Thymus (tissue), 11 donors: ENCODE results near the gene CD82. TPM values are rescaled to one million over a fixed set of nuclear protein-coding genes. Genes with fewer than 3 reads are reported as not detected.
"Not testable (repeated sequence)": the region's sequence is repeated elsewhere in the genome, so short reads cannot be mapped to it uniquely, and the experiment has no call there.

Experiments used
- DNase-seq, 9 donors: peaks; one replicate each; pipeline ENCODE4 v3.0.0-alpha.2; 2013; ENCODE audit warnings: low spot score in 9 of 9, low read depth in 6 of 9, missing footprints in 1 of 9
- H3K27ac ChIP-seq, 2 donors: one replicate each; pipeline ENCODE4 v1.5.1; 2013; ENCODE audit warnings: control low read depth in 1 of 2, low read depth in 1 of 2, low read length in 1 of 2, mild to moderate bottlenecking in 1 of 2, moderate library complexity in 1 of 2
- H3K27me3 ChIP-seq, 2 donors: one replicate each; pipeline ENCODE4 v1.5.1; 2013; ENCODE audit warnings: low read length in 1 of 2; ENCODE audit not compliant: control insufficient read depth in 2 of 2, insufficient read depth in 1 of 2
- H3K36me3 ChIP-seq, 2 donors: one replicate each; pipeline ENCODE4 v1.5.1; 2013; ENCODE audit warnings: low read length in 1 of 2, mild to moderate bottlenecking in 1 of 2, moderate library complexity in 1 of 2; ENCODE audit not compliant: control insufficient read depth in 2 of 2, insufficient read depth in 2 of 2
- H3K4me1 ChIP-seq, 2 donors: one replicate each; pipeline ENCODE4 v1.5.1; 2013; ENCODE audit warnings: low read length in 2 of 2; ENCODE audit not compliant: control insufficient read depth in 2 of 2, insufficient read depth in 2 of 2
- H3K4me3 ChIP-seq, 2 donors: one replicate each; pipeline ENCODE4 v1.5.1; 2013; ENCODE audit warnings: low read length in 2 of 2, control low read depth in 1 of 2, mild to moderate bottlenecking in 1 of 2
- H3K9me3 ChIP-seq, 2 donors: one replicate each; pipeline ENCODE4 v1.5.1; 2013; ENCODE audit warnings: low read length in 1 of 2, mild to moderate bottlenecking in 1 of 2; ENCODE audit not compliant: control insufficient read depth in 2 of 2, insufficient read depth in 1 of 2
- WGBS: extraction: QIAGEN DNeasy Blood & Tissue Kit; methylation state at CpG from one replicate; pipeline ENCODE4 v1.1.7; 2013; 5-methylcytosine and 5-hydroxymethylcytosine counted together
- polyA plus RNA-seq: library from polyadenylated mRNA; stranded (reverse); fragments of 200-250 nt; gene quantifications from one replicate; pipeline ENCODE4 v1.2.3, GENCODE V29; 2013
- total RNA-seq: library from RNA; stranded (reverse); fragments of 120-200 nt; gene quantifications from one replicate; pipeline ENCODE4 v1.2.4, GENCODE V29; 2013
- donor health status: healthy.

CD82 gene
- total and polyA plus RNA-seq, 2 donors, result 34.8 to 34.9 TPM

DNA sequence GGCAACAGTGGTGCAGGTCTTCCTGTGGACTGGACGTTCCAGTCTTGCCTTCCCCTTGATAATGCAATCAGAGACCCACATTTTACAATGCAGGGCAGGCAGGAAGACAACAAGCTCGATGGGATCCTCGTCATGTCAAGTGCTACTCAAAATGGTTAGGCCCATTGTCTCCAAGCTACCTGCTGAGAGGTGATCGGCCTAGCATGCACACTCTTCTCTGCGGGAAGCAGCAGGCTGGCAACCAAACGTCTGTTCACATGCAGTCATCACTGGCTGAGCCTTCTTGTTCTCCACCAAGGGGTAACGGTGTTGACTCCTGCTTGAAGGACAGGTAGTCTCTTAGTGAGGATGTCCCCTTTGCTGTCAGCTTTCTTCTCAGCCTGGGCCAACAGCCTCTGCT lies 25.5 kb upstream of the CD82 start:
- Histone ChIP-seq H3K4me3 (no peak overlapping the region), H3K27ac (no peak overlapping the region), H3K27me3 (peaks cover 0 to 4% of the 10 kb centered on the region in 2 donors), H3K36me3 (no peaks in the 10 kb centered on the region), H3K4me1 (peaks cover 0 to 3% of the 10 kb centered on the region in 2 donors), H3K9me3 (no peaks in the 10 kb centered on the region)
- no peak for DNase-seq
- WGBS, result 90% methylated on average over 7 of the region's 7 CpGs

- Histone ChIP-seq H3K9me3 (no peaks in the 10 kb centered on the region), H3K27me3 (peaks cover 0 to 2% of the 10 kb centered on the region in 2 donors), H3K36me3 (no peaks in the 10 kb centered on the region), H3K27ac (no peak overlapping the region), H3K4me3 (no peak overlapping the region), H3K4me1 (peaks cover 0 to 3% of the 10 kb centered on the region in 2 donors)
- 42% methylated on average over 2 of the region's 2 CpGs for WGBS
- DNase-seq, result no peak
Measured at GRCh38 chr11:44540667-44541066, 24.8 kb upstream of the CD82 start.

GRCh38 chr11:44542372-44542771 lies 23.1 kb upstream of the CD82 start:
- WGBS, result 97% methylated on average over 3 of the region's 3 CpGs
- Histone ChIP-seq H3K27ac (no peak overlapping the region), H3K4me1 (peaks cover 0 to 3% of the 10 kb centered on the region in 2 donors), H3K27me3 (peaks cover 0 to 2% of the 10 kb centered on the region in 2 donors), H3K4me3 (no peak overlapping the region), H3K36me3 (no peaks in the 10 kb centered on the region), H3K9me3 (no peaks in the 10 kb centered on the region)
- DNase-seq, result no peak

DNA sequence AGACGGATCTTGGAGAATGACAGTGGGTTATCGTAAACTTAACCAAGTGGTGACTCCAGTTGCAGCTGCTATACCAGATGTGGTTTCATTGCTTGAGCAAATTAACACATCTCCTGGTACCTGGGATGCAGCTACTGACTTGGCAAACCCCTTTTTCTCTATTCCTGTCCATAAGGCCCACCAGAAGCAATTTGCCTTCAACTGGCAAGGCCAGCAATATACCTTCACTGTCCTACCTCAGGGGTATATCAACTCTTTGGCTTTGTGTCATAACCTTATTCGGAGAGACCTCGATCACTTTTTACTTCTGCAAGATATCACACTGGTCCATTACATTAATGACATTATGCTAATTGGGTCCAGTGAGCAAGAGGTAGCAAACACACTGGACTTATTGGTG lies 18.5 kb upstream of the CD82 start:
- WGBS, result 97% methylated on average over 4 of the region's 4 CpGs

DNA sequence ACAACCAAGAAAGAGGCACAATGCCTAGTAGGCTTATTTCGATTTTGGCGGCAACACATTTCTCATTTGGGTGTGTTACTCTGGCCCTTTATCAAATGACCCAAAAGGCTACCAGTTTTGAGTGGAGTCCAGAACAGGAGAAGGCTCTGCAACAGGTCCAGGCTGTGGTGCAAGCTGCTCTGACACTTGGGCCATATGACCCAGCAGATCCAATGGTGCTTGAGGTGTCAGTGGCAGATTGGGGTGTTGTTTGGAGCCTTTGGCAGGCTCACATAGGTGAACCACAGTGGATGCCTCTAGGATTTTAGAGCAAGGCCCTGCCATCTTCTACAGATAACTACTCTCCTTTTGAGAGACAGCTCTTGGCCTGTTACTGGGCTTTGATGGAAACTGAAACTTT lies 17.9 kb upstream of the CD82 start:
- not testable (repeated sequence) for DNase-seq, H3K4me3 ChIP-seq, H3K27me3 ChIP-seq, H3K27ac ChIP-seq, H3K4me1 ChIP-seq, H3K9me3 ChIP-seq, H3K36me3 ChIP-seq
- 97% methylated on average over 2 of the region's 2 CpGs for WGBS

More for the DNA sequence above, 18.5 kb upstream of the CD82 start:
- H3K36me3 ChIP-seq, H3K27me3 ChIP-seq, H3K4me1 ChIP-seq, H3K27ac ChIP-seq, DNase-seq, H3K9me3 ChIP-seq, H3K4me3 ChIP-seq: not testable (repeated sequence)

- no peaks in the 10 kb centered on the region for H3K4me1 ChIP-seq
- no peaks in the 10 kb centered on the region for H3K36me3 ChIP-seq
- no peak for DNase-seq
- H3K27ac ChIP-seq, result no peak overlapping the region
- H3K9me3 ChIP-seq, result no peaks in the 10 kb centered on the region
- no peaks in the 10 kb centered on the region for H3K27me3 ChIP-seq
- WGBS, result 97% methylated on average over 4 of the region's 4 CpGs
- H3K4me3 ChIP-seq, result no peak overlapping the region
Measured at GRCh38 chr11:44548032-44548695, 17.3 kb upstream of the CD82 start.

DNA sequence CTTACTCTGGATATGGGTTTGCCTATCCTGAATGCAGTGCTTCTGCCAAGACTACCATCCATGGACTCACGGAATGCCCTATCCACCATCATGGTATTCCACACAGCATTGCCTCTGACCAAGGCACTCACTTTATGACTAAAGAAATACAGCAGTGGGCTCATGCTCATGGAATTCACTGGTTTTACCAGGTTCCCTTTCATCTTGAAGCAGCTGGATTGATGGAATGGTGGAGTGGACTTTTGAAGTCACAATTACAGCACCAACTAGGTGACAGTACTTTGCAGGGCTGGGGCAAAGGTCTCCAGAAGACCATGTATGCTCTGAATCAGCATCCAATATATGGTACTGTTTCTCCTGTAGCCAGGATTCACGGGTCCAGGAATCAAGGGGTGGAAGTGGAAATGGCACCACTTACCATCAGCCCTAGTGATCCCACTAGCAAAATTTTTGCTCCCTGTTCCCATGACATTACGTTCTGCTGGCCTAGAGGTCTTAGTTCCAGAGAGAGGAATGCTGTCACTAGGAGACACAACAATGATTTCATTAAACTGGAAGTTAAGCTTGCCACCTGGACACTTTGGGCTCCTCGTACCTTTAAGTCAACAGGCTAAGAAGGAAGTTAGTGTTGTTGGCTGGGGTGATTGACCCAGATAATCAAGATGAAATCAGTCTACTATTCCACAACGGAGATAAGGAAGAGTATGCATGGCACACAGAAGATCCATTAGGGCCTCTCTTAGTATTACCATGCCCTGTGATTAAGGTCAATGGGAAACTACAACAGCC lies 16.3 kb upstream of the CD82 start:
- DNase-seq, H3K27me3 ChIP-seq, H3K36me3 ChIP-seq, H3K27ac ChIP-seq, H3K9me3 ChIP-seq, H3K4me3 ChIP-seq, H3K4me1 ChIP-seq: not testable (repeated sequence)
- WGBS, result 96% methylated on average over 5 of the region's 5 CpGs

GRCh38 chr11:44550123-44550522 lies 15.3 kb upstream of the CD82 start:
- no peak overlapping the region for H3K4me3 ChIP-seq
- H3K9me3 ChIP-seq, result no peaks in the 10 kb centered on the region
- H3K36me3 ChIP-seq, result no peaks in the 10 kb centered on the region
- no peaks in the 10 kb centered on the region for H3K27me3 ChIP-seq
- H3K4me1 ChIP-seq, result no peaks in the 10 kb centered on the region
- DNase-seq, result no peak
- 86% methylated on average over 8 of the region's 8 CpGs for WGBS
- H3K27ac ChIP-seq, result no peak overlapping the region

- DNase-seq, result no peak
- Histone ChIP-seq H3K36me3 (no peaks in the 10 kb centered on the region), H3K9me3 (no peaks in the 10 kb centered on the region), H3K27ac (no peak overlapping the region), H3K4me1 (peaks cover 0 to 1% of the 10 kb centered on the region in 2 donors), H3K4me3 (no peak overlapping the region), H3K27me3 (no peaks in the 10 kb centered on the region)
- WGBS, result over 99% methylated on average over 4 of the region's 4 CpGs
Measured at GRCh38 chr11:44551456-44552139, 13.9 kb upstream of the CD82 start.
